NCI-H2171 (cell line): ENCODE measurements around the gene CTXND1.
"Not testable (repeated sequence)": the region's sequence is repeated elsewhere in the genome, so short reads cannot be mapped to it uniquely, and the experiment has no call there.

Experiments
- DNase-seq: peaks from one replicate; lab custom pipeline; 2025; lab: John Stamatoyannopoulos, UW

Gene CTXND1

GRCh38 chr15:80252121-80252518, at the start of gene CTXND1:
Gene CTXND1, minus strand, starts transcription at chr15:80252213. Its CDS starts 50,264 bp downstream, at chr15:80201949.
- no peak for DNase-seq

- DNase-seq: no peak
Measured at GRCh38 chr15:80301472-80301871, 49.5 kb upstream of the CTXND1 start.

DNA sequence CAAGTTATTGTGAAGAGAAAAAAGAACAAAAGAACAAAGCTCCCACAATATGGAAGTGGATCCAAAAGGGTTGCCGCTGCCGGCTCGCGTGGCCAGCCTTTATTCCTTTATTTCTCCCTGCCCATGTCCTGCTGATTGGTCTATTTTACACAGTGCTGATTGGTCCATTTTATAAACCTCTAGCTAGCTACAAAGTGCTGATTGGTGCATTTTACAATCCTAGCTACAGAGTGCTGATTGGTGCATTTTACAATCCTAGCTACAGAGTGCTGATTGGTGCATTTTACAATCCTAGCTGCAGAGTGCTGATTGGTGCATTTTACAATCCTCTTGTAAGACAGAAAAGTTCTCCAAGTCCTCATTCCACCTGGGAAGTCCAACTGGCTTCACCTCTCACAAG, 43.8 kb upstream of the CTXND1 start:
- DNase-seq: not testable (repeated sequence)

DNA sequence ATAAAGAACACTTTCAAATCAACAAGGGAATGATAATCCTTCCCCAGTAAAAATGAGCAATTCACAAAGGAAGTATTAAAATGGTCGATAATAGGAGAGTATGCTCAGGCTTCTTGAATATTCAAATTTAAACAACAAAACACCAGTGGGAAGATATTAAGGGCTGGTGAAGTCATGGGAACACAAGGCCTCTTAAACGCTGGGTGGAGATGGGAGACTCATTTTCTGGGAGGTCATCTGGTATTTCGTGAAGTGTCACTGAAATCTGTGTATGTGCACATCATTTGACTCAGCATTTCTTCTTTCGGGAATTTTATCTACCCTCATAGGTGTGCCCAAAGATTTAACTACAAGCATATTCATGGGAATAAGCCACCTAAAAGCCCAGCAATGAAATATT, 40.1 kb upstream of the CTXND1 start:
- DNase-seq: no peak

DNA sequence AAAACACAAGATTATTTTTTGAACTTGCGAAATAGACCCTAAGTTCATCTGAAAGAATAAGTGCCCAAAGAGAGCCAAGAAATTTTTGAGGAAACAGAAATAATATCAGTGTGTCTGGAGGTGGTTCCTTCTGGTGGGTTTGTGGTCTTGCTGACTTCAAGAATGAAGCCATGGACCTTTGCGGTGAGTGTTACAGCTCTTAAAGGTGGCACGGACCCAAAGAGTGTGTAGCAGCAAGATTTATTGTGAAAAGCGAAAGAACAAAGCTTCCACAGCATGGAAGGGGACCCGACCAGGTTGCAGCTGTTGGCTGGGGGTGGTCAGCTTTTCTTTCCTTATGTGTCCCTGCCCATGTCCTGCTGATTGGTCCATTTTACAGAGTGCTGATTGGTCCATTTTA, 38.9 kb upstream of the CTXND1 start:
- not testable (repeated sequence) for DNase-seq

DNA sequence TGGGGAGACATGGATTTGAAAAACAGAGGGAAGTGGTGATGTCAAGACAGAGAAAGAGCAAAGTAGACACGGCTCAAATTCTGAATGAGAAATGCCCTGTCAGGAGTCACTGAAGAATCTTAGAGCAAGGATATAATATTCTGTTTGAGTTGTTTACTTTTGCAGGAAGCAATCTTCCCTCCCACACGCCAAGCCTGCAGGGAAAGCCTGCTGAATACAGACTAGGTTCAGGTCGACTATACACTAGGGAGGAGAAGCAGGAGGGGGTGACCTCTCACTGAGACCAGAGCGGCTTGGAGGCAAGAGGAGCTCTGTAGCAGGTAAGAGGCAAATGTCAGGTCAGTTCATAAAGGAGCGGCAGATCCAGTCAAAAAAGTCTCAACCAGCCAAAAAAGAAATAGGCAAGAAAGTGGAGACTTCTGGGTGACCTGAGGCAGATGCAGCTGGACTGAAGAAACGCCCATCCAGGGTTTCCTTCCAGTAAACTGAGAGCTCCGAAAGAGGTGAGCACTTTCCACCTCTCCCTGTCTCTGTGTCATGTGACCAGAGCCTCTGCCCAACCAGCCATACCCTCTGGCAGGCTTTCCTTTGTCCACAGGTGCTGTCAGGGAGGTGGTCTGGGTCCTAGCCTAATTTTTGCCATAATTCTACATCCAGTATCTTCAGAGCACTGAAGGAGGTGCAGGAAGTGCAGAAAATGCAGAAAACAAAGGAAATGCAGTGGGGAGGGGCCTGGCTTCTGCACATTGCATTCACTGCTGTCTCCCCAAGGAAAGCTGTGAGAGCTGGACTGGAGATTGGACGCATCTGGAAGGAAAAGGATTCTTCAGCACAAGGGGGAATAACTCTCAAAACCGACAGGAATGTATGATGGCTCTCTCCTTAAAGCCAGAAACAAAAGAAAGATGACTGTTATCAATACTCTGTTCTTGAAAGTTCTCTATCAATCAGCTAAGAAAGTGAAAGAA, 37.8 kb upstream of the CTXND1 start:
- no peak for DNase-seq

DNA sequence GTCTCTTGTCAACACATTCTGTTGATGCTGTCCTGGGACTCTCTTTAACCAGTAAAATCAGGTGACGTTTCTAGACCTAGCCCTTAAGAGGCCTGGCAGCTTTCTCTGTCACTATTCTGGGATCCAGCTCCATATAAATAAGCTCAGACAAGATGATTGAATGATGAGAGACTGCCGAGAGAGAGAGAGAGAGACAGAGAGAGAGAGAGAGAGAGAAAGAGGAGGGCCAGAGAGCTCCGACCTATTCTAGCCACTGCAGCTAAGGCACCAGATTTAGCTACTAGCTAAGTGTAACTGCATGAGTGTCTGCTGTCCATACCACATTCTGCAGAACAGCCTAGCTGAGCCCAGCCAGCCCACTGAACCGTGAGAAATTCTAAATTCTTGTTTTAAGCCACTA, 36.1 kb upstream of the CTXND1 start:
- DNase-seq: no peak

DNA sequence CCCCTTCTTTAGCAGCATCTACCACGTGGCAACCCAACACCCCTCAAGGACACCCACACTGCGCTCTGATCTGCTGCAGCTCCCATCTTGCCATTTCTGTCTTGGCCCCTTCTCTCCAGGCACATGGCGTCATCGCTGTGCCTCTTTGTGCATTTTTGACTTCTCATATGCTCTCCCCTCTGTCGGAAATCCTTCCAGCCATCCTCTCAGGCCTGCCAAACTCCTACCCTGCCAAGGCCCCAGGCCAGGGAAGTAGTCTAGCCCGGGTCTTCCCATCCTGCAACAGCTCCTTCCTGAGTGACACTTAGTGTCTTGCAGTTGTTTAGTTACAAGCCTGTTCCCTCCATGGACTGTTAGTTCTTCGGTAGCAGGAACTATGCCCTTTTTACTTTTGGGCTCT, 34.0 kb upstream of the CTXND1 start:
- DNase-seq: no peak

- DNase-seq: no peak
Measured at GRCh38 chr15:80285379-80285778, 33.4 kb upstream of the CTXND1 start.

- DNase-seq: no peak
Measured at GRCh38 chr15:80283531-80283930, 31.5 kb upstream of the CTXND1 start.

DNA sequence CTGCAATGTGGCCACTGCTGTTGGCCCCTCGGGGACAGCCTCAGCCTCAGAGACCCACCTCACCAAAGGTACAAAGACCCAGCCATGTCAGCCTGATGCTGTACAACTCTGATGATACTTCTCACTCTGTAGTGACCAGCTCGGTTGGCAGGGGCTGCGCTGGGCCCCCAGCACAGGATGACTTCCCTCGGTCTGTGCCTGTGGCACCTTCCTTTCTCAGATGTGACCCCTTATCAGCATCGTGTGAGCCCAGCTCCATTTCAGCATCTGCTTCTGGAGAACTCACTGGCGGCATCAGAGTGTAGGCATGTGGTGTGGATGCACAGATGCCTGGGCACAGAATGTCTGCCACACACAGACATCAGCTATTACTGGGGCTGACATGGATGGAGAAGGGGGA, 25.1 kb upstream of the CTXND1 start:
- no peak for DNase-seq

- peak; percentile 34 for DNase-seq
Measured at GRCh38 chr15:80275961-80276360, 23.9 kb upstream of the CTXND1 start.

- DNase-seq: no peak
Measured at GRCh38 chr15:80274996-80275395, 23.0 kb upstream of the CTXND1 start.

- DNase-seq: no peak
Measured at GRCh38 chr15:80274554-80274953, 22.5 kb upstream of the CTXND1 start.

DNA sequence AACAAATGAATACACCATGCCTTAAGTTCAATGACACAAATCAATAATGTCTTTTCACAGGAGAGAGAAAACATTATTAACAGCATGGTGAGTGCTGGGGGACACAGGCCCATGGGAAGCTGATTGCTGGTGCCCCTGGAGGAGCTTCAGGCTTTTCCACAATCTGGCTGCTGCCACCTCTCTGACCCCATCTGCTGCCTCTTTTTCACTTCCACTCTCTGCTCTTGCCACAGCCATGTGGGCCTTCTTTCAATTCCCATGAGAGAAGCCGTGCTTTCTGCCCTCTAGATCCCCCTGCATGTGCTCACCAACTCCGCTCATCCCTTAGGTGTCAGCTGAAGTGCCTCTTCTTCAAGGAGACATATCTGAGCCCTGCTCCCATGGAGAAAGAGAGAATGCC, 21.0 kb upstream of the CTXND1 start:
- DNase-seq: peak; percentile 24

- DNase-seq: no peak
Measured at GRCh38 chr15:80270472-80270871, 18.5 kb upstream of the CTXND1 start.

GRCh38 chr15:80268101-80268500, 16.1 kb upstream of the CTXND1 start:
- DNase-seq: no peak

GRCh38 chr15:80267658-80268057, 15.6 kb upstream of the CTXND1 start:
- no peak for DNase-seq

DNA sequence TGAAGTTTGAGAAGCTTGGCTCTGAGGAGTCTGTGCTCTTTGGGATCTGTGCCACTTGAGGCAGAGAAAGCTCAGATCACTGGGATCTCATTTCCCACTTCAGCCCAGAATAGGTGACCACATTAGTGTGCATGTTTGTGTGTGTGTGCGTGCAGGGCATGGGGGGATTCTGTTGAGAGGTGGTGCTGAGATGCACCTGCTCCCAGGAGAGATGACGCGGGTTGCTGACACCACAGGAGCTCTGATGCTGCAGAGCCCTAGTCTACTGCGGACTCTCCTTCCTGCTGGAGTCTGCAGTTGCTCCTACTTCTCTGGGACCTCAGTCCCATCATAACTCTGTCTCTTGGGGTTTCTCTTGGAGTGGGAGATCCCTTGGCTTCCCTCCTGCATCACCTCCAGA, 14.7 kb upstream of the CTXND1 start:
- no peak for DNase-seq

DNA sequence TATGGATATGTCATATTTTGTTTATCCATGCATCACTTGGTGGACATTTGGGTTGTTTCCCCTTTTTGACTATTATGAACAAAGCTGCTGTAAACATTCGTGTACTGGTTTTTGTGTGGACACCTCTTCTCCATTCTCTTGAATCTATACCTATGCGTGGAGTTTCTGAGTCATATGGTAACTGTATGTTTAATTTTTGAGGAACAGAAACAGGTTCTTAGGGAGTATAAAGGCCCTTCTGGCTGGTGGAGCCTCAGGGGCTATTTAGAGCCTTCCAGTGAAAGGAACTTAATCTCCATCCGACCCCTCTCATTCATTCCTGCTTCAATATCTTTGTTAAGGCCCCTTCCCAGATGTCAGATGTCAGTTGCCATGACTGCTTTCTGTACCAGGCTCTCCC, 14.1 kb upstream of the CTXND1 start:
- DNase-seq: no peak

DNA sequence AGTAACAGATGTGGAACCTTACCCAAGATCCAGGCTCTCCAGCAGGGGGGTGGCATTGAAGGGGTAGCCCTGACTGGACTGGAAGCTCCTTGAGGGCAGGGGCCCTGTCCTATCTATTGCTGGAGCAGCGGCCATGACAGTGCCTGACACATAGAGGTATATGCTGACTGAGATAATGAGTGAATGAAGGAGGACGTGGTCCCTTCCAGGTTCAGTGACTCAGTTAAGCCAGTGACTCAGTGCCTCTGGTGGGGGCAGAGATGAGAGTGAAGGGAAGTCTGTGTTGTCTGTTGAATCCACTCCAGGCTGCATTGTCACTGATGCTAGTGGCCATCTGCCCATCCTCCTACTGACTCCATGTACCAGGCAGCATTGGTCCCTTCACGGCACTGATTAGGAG, 13.0 kb upstream of the CTXND1 start:
- DNase-seq: no peak

DNA sequence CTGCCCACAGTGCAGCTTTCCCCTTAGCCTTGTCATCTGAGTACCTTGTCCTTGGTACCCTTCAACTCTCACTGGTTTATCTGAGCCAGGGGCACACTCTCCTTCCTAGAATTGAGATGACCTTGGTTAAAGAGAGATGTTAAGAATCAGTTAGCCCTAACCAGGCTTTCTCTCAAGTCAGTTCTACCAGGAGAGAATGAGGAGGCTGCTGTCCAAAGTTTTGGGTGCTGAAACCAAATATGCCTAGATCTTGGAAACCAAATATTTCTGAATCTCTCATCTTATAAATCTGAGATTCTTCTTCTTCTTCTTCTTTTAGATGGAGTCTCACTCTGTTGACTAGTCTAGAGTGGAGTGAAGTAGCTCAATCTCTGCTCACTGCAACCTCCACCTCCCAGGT, 12.0 kb upstream of the CTXND1 start:
- no peak for DNase-seq

- no peak for DNase-seq
Measured at GRCh38 chr15:80260551-80260950, 8.5 kb upstream of the CTXND1 start.

GRCh38 chr15:80259942-80260510, 8.0 kb upstream of the CTXND1 start:
- DNase-seq: no peak
